ENCODE results near the gene KRTCAP2.
"Not testable (repeated sequence)": the region's sequence is repeated elsewhere in the genome, so short reads cannot be mapped to it uniquely, and the experiment has no call there.

DNA sequence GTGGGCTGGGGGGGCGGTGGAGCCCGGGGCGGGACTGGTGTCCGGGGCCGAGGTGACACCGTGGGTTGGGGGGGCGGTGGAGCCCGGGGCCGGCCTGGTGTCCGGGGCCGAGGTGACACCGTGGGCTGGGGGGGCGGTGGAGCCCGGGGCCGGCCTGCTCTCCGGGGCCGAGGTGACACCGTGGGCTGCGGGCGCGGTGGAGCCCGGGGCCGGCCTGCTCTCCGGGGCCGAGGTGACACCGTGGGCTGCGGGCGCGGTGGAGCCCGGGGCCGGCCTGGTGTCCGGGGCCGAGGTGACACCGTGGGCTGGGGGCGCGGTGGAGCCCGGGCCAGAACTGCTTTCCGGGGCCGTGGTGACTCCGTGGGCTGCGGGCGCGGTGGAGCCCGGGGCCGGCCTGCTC lies 16.8 kb upstream of the KRTCAP2 start:
- TF ChIP-seq, protein P1, sequence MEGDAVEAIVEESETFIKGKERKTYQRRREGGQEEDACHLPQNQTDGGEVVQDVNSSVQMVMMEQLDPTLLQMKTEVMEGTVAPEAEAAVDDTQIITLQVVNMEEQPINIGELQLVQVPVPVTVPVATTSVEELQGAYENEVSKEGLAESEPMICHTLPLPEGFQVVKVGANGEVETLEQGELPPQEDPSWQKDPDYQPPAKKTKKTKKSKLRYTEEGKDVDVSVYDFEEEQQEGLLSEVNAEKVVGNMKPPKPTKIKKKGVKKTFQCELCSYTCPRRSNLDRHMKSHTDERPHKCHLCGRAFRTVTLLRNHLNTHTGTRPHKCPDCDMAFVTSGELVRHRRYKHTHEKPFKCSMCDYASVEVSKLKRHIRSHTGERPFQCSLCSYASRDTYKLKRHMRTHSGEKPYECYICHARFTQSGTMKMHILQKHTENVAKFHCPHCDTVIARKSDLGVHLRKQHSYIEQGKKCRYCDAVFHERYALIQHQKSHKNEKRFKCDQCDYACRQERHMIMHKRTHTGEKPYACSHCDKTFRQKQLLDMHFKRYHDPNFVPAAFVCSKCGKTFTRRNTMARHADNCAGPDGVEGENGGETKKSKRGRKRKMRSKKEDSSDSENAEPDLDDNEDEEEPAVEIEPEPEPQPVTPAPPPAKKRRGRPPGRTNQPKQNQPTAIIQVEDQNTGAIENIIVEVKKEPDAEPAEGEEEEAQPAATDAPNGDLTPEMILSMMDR (IDR thresholded peaks at IDR 0.05; ENCODE audit: low read length), result not testable (repeated sequence)
- not testable (repeated sequence) for TF ChIP-seq EZH2 (optimal IDR thresholded peaks at IDR 0.05; ENCODE audit: low read depth, low read length)
